ENCODE results near the gene KLHL29.

KLHL29 gene

DNA sequence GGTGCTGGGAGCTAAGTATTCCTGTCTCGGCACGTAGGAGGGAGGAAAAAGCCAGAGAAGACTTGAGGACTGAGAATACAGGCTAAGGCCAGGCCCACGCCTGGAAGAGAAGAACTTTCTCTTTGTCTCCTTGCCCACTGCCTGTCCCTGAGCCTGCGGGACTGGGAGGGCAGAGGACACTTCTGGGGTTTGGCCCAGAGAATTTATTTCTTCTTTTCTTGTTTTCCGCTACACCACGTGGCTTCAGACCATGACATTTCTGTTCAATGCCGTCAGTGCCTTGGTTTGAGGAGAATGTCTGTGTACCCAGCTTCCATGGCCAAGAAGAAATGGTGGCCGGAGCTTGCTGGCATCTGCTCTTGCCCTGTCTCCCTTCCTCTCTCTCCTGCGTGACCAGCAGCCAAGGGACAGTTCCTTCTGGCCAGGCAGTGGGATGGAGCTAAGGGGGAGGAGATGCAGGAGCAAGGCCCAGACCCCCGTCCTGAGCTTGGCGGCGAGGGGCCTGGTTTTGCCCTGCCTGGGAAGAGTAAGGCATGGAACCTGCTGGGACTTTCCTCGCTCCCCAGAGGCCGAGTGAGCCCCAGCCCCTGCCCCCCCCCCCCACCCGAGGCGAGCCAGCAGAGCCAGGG is 140.3 kb downstream of the KLHL29 start:
- H3K9me3 ChIP-seq (ENCODE audit: control insufficient read depth in 2 of 2, low read length in 2 of 2): no peaks in the 10 kb centered on the region
- peak overlapping the region in 1 of 2 donors; percentile 38 for H3K27ac ChIP-seq (ENCODE audit: low read depth in 2 of 2, low read length in 2 of 2)
- H3K4me1 ChIP-seq (ENCODE audit: control insufficient read depth in 2 of 2, insufficient read depth in 2 of 2, low read length in 2 of 2): peaks cover 0 to 2% of the 10 kb centered on the region in 2 donors
- H3K27me3 ChIP-seq (ENCODE audit: control insufficient read depth in 2 of 2, insufficient read depth in 2 of 2, low read length in 2 of 2): no peaks in the 10 kb centered on the region
- H3K36me3 ChIP-seq (ENCODE audit: control insufficient read depth in 2 of 2, insufficient read depth in 2 of 2, low read length in 2 of 2): no peaks in the 10 kb centered on the region
- no peak overlapping the region for H3K4me3 ChIP-seq (ENCODE audit: low read length in 2 of 2)
- H3K9ac ChIP-seq (ENCODE audit: low read depth in 1 of 2, low read length in 2 of 2): no peak overlapping the region

DNA sequence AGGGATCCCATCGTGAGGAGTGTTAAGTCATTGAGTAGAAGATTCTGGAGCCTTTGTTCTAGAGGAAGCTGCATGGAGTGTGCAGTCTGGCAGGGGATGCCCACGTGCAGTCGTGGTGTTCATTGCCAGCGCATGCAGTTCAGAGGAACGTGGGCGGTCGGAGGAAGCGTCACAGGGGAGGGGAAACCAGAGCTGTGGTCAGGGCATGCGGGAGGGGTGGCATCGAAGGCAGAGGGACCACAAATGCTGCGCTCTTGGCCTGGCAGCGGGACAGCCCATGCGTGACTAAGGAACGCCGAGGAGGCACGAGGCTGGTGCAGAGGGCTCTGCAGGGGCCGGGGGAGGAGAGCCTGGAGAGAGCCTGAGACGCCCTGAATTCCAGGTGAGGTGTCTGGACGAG is 141.1 kb downstream of the KLHL29 start:
- no peak overlapping the region for H3K4me3 ChIP-seq (ENCODE audit: low read length in 2 of 2)
- peaks cover 0 to 2% of the 10 kb centered on the region in 2 donors for H3K4me1 ChIP-seq (ENCODE audit: control insufficient read depth in 2 of 2, insufficient read depth in 2 of 2, low read length in 2 of 2)
- no peaks in the 10 kb centered on the region for H3K9me3 ChIP-seq (ENCODE audit: control insufficient read depth in 2 of 2, low read length in 2 of 2)
- H3K9ac ChIP-seq (ENCODE audit: low read depth in 1 of 2, low read length in 2 of 2): no peak overlapping the region
- no peaks in the 10 kb centered on the region for H3K36me3 ChIP-seq (ENCODE audit: control insufficient read depth in 2 of 2, insufficient read depth in 2 of 2, low read length in 2 of 2)
- no peaks in the 10 kb centered on the region for H3K27me3 ChIP-seq (ENCODE audit: control insufficient read depth in 2 of 2, insufficient read depth in 2 of 2, low read length in 2 of 2)
- no peak overlapping the region for H3K27ac ChIP-seq (ENCODE audit: low read depth in 2 of 2, low read length in 2 of 2)

DNA sequence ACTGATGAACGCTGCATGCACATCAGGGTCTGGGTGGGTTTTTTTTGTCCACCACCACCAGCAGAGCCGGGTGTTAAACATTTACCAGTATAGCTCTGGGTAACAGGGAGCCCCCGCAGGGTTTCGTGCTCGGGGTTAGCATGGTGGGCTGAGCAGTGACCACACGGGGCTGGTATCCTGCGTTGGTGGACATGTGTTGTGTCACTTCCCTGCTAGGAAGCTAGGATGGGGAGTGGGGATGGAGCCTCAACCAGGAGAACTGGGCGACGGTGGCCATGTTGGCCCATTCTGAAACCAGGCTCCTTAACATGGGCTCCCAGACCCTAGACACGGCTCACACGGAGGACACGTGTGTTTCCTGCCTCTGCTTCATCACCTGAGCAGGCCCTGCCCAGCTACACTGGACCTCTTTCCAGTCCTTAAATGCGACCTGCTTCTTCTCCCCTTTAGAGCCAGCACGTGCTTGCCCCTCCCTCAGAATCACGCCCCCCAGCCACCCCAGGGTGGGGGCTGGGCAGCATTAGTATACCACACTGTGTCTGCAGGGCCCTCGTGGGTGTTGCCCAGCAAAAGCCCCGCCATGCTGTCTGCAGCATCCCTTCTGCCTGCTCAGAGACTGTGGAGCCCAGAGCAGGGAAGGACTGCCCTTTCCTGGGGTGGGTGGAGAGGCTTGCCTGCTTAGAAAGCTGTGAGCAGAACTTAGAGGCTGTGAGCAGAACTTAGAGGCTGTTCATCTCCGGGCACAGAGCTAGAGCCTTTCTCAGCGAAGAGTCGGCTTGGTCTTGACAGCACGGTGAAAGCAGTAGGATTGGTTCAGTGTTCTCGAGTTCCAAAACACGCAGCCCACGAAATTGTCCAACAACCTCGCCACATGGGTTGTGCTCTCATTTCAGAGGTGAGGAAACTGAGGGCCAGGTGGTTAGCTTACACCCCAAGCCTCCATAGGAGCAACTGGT is 142.1 kb downstream of the KLHL29 start:
- peaks cover 2% of the 10 kb centered on the region in 2 donors for H3K4me1 ChIP-seq (ENCODE audit: control insufficient read depth in 2 of 2, insufficient read depth in 2 of 2, low read length in 2 of 2)
- no peaks in the 10 kb centered on the region for H3K9me3 ChIP-seq (ENCODE audit: control insufficient read depth in 2 of 2, low read length in 2 of 2)
- no peak overlapping the region for H3K9ac ChIP-seq (ENCODE audit: low read depth in 1 of 2, low read length in 2 of 2)
- H3K27ac ChIP-seq (ENCODE audit: low read depth in 2 of 2, low read length in 2 of 2): no peak overlapping the region
- H3K36me3 ChIP-seq (ENCODE audit: control insufficient read depth in 2 of 2, insufficient read depth in 2 of 2, low read length in 2 of 2): no peaks in the 10 kb centered on the region
- H3K4me3 ChIP-seq (ENCODE audit: low read length in 2 of 2): no peak overlapping the region
- H3K27me3 ChIP-seq (ENCODE audit: control insufficient read depth in 2 of 2, insufficient read depth in 2 of 2, low read length in 2 of 2): no peaks in the 10 kb centered on the region

DNA sequence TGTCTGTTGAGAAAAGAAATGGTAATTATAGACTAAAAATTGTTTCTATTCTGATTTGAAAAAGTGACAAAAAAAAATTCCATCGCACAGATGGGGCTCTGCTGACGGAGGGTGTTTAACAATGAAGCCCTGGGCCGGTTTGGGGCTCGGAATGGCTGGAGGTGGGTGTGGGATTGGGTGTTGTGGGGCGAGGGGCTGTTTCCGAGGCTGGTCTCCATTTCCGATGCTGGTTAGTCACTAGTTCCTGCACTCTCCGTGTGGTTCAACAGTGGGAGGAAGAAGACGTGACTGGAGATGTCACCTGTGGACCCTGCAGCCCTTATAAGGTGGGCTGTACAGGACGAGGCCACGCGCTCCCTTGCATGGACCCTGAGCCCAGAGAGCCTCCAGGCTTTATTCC is 143.2 kb downstream of the KLHL29 start:
- no peaks in the 10 kb centered on the region for H3K9me3 ChIP-seq (ENCODE audit: control insufficient read depth in 2 of 2, low read length in 2 of 2)
- H3K27ac ChIP-seq (ENCODE audit: low read depth in 2 of 2, low read length in 2 of 2): no peak overlapping the region
- H3K4me3 ChIP-seq (ENCODE audit: low read length in 2 of 2): no peak overlapping the region
- H3K36me3 ChIP-seq (ENCODE audit: control insufficient read depth in 2 of 2, insufficient read depth in 2 of 2, low read length in 2 of 2): no peaks in the 10 kb centered on the region
- H3K27me3 ChIP-seq (ENCODE audit: control insufficient read depth in 2 of 2, insufficient read depth in 2 of 2, low read length in 2 of 2): no peaks in the 10 kb centered on the region
- peaks cover 2 to 3% of the 10 kb centered on the region in 2 donors for H3K4me1 ChIP-seq (ENCODE audit: control insufficient read depth in 2 of 2, insufficient read depth in 2 of 2, low read length in 2 of 2)
- no peak overlapping the region for H3K9ac ChIP-seq (ENCODE audit: low read depth in 1 of 2, low read length in 2 of 2)

GRCh38 chr2:23528690-23529089 is 143.7 kb downstream of the KLHL29 start:
- H3K9me3 ChIP-seq (ENCODE audit: control insufficient read depth in 2 of 2, low read length in 2 of 2): no peaks in the 10 kb centered on the region
- no peaks in the 10 kb centered on the region for H3K36me3 ChIP-seq (ENCODE audit: control insufficient read depth in 2 of 2, insufficient read depth in 2 of 2, low read length in 2 of 2)
- H3K27ac ChIP-seq (ENCODE audit: low read depth in 2 of 2, low read length in 2 of 2): no peak overlapping the region
- no peak overlapping the region for H3K9ac ChIP-seq (ENCODE audit: low read depth in 1 of 2, low read length in 2 of 2)
- H3K4me3 ChIP-seq (ENCODE audit: low read length in 2 of 2): no peak overlapping the region
- peaks cover 2 to 3% of the 10 kb centered on the region in 2 donors for H3K4me1 ChIP-seq (ENCODE audit: control insufficient read depth in 2 of 2, insufficient read depth in 2 of 2, low read length in 2 of 2)
- H3K27me3 ChIP-seq (ENCODE audit: control insufficient read depth in 2 of 2, insufficient read depth in 2 of 2, low read length in 2 of 2): no peaks in the 10 kb centered on the region

- Histone ChIP-seq H3K4me1 (ENCODE audit: control insufficient read depth in 2 of 2, insufficient read depth in 2 of 2, low read length in 2 of 2) (peaks cover 0 to 3% of the 10 kb centered on the region in 2 donors), H3K27ac (ENCODE audit: low read depth in 2 of 2, low read length in 2 of 2) (no peak overlapping the region), H3K9ac (ENCODE audit: low read depth in 1 of 2, low read length in 2 of 2) (no peak overlapping the region), H3K36me3 (ENCODE audit: control insufficient read depth in 2 of 2, insufficient read depth in 2 of 2, low read length in 2 of 2) (no peaks in the 10 kb centered on the region), H3K27me3 (ENCODE audit: control insufficient read depth in 2 of 2, insufficient read depth in 2 of 2, low read length in 2 of 2) (no peaks in the 10 kb centered on the region), H3K4me3 (ENCODE audit: low read length in 2 of 2) (no peak overlapping the region), H3K9me3 (ENCODE audit: control insufficient read depth in 2 of 2, low read length in 2 of 2) (no peaks in the 10 kb centered on the region)
Measured at GRCh38 chr2:23529659-23530058, 144.7 kb downstream of the KLHL29 start.

DNA sequence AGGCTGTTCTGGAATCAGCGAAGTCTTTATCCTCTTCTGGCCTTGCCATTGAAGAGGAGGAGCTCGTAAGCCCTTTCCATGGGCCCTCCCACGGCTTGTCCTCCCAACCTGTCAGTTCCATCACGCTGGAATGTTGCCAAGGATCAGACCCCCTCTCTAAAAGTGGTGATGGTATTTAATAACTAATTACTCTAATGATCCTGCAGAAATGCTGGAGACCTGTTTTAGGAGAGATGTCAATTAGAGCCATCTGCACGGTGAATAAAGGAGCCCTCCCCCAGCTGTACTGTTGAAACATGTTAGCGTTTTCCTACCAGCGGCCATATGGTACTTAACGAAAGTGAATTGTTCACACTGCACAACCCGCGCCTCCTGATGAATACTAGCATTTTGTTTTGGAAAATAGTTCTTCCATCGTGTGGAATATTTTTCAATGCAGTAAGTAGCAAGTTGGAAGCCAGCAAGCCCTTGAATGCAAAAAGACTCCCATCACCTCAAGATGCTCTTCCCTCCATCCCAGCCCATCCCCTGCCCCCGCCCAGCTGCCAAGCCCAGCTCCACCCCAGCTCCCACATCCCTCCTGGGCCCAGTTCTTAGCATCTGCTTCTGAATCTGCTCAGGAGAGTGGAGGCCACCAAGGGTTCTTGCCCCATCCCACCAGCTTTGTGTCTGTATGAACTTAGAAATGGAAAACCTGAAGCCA is 145.4 kb downstream of the KLHL29 start:
- H3K9me3 ChIP-seq (ENCODE audit: control insufficient read depth in 2 of 2, low read length in 2 of 2): no peaks in the 10 kb centered on the region
- H3K36me3 ChIP-seq (ENCODE audit: control insufficient read depth in 2 of 2, insufficient read depth in 2 of 2, low read length in 2 of 2): no peaks in the 10 kb centered on the region
- H3K9ac ChIP-seq (ENCODE audit: low read depth in 1 of 2, low read length in 2 of 2): no peak overlapping the region
- no peaks in the 10 kb centered on the region for H3K27me3 ChIP-seq (ENCODE audit: control insufficient read depth in 2 of 2, insufficient read depth in 2 of 2, low read length in 2 of 2)
- H3K27ac ChIP-seq (ENCODE audit: low read depth in 2 of 2, low read length in 2 of 2): no peak overlapping the region
- H3K4me1 ChIP-seq (ENCODE audit: control insufficient read depth in 2 of 2, insufficient read depth in 2 of 2, low read length in 2 of 2): peaks cover 0 to 3% of the 10 kb centered on the region in 2 donors
- H3K4me3 ChIP-seq (ENCODE audit: low read length in 2 of 2): no peak overlapping the region

DNA sequence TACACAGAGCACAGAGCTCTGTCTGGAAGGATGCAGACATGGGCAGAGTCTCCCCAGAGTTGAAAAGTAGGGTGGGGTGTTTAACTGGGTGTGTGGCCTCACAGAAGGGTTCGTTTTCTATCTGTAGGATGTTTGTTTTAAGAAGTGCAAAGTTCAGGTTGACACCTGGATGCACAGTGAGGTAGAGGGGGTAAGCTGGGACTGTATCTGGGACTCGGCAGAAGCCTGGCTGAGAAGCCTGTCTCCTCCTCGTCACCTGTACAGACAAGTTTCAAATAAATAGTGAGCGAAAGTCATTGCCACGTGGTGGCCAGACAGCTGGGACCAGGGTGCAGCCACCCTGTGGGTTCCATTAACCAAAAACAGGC is 145.9 kb downstream of the KLHL29 start:
- Histone ChIP-seq H3K4me3 (ENCODE audit: low read length in 2 of 2) (no peak overlapping the region), H3K27me3 (ENCODE audit: control insufficient read depth in 2 of 2, insufficient read depth in 2 of 2, low read length in 2 of 2) (no peaks in the 10 kb centered on the region), H3K36me3 (ENCODE audit: control insufficient read depth in 2 of 2, insufficient read depth in 2 of 2, low read length in 2 of 2) (no peaks in the 10 kb centered on the region), H3K9ac (ENCODE audit: low read depth in 1 of 2, low read length in 2 of 2) (no peak overlapping the region), H3K9me3 (ENCODE audit: control insufficient read depth in 2 of 2, low read length in 2 of 2) (no peaks in the 10 kb centered on the region), H3K4me1 (ENCODE audit: control insufficient read depth in 2 of 2, insufficient read depth in 2 of 2, low read length in 2 of 2) (peaks cover 0 to 3% of the 10 kb centered on the region in 2 donors), H3K27ac (ENCODE audit: low read depth in 2 of 2, low read length in 2 of 2) (no peak overlapping the region)

DNA sequence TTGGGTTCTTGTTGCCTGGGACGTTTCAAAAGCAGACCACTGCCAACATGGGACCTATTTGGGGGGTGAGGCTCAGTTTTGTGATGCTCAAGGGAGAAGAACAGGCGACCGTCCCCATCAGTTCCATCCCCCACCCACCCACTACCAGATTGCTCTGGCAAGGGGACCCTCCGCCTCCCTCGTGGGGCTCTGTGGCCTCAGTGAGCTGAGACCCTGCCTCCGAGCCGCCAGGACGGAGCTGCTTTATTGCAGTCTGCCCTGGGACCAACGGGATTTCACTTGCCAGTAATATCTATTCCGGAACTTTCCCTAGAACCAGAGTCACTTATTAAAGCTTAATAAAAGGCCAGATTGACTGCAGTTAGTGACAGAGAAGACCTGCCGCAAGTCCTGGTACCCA is 146.3 kb downstream of the KLHL29 start:
- Histone ChIP-seq H3K27ac (ENCODE audit: low read depth in 2 of 2, low read length in 2 of 2) (no peak overlapping the region), H3K9ac (ENCODE audit: low read depth in 1 of 2, low read length in 2 of 2) (no peak overlapping the region), H3K4me3 (ENCODE audit: low read length in 2 of 2) (no peak overlapping the region), H3K27me3 (ENCODE audit: control insufficient read depth in 2 of 2, insufficient read depth in 2 of 2, low read length in 2 of 2) (no peaks in the 10 kb centered on the region), H3K36me3 (ENCODE audit: control insufficient read depth in 2 of 2, insufficient read depth in 2 of 2, low read length in 2 of 2) (no peaks in the 10 kb centered on the region), H3K4me1 (ENCODE audit: control insufficient read depth in 2 of 2, insufficient read depth in 2 of 2, low read length in 2 of 2) (peaks cover 0 to 3% of the 10 kb centered on the region in 2 donors), H3K9me3 (ENCODE audit: control insufficient read depth in 2 of 2, low read length in 2 of 2) (no peaks in the 10 kb centered on the region)

DNA sequence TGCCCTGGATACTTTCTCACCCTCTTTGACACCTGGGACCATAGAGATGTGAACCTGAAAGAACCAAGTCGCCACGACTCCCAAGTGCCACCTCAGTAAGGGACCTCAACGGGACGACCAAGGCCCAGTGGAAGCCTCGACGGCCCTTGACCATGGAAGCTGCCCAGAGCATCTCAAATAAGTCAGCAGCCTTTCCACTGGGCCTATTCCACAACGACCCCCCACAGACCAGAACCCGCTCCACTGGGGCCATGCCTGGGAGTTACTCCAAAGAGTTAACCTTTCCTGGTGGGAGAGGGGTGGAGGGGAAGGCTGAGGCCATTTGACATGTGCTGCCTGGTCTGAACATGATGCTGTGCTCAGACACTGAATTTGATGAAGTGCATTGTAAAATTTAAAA is 146.9 kb downstream of the KLHL29 start:
- Histone ChIP-seq H3K9me3 (ENCODE audit: control insufficient read depth in 2 of 2, low read length in 2 of 2) (no peaks in the 10 kb centered on the region), H3K36me3 (ENCODE audit: control insufficient read depth in 2 of 2, insufficient read depth in 2 of 2, low read length in 2 of 2) (no peaks in the 10 kb centered on the region), H3K4me1 (ENCODE audit: control insufficient read depth in 2 of 2, insufficient read depth in 2 of 2, low read length in 2 of 2) (peaks cover 0 to 3% of the 10 kb centered on the region in 2 donors), H3K27ac (ENCODE audit: low read depth in 2 of 2, low read length in 2 of 2) (no peak overlapping the region), H3K27me3 (ENCODE audit: control insufficient read depth in 2 of 2, insufficient read depth in 2 of 2, low read length in 2 of 2) (no peaks in the 10 kb centered on the region), H3K4me3 (ENCODE audit: low read length in 2 of 2) (no peak overlapping the region), H3K9ac (ENCODE audit: low read depth in 1 of 2, low read length in 2 of 2) (no peak overlapping the region)
